ENCODE data around the gene DIS3L2. TPM values are rescaled to one million over a fixed set of nuclear protein-coding genes. Genes with fewer than 3 reads are reported as not detected.

DIS3L2 gene
- total and polyA plus RNA-seq, 2 of the 8 experiments (the other 6 are each of a cell fraction or from before 2014, with no cell fraction given): 11.5 to 21.6 TPM

GRCh38 chr2:232088771-232089170 lies 127.3 kb downstream of the DIS3L2 start:
- DNase-seq (ENCODE audit: low read depth in 1 of 2, low spot score in 2 of 2) (no peak), FAIRE-seq (no peak)
- H3K79me1 ChIP-seq (ENCODE audit: low read depth, low read length): no peaks in the 10 kb centered on the region
- WGBS, 2 experiments (ENCODE audit: extremely low coverage in 1 of 2, insufficient coverage in 1 of 2, insufficient read length in 1 of 2, insufficient replicate concordance in 2 of 2, low coverage in 1 of 2, low lambda C conversion rate in 2 of 2, missing lambda C conversion rate in 1 of 2): 86% methylated on average over 5 of the region's 5 CpGs; no CpG with 5 or more reads in 1 of the 2 experiments
- no peak overlapping the region for H4K91ac ChIP-seq (replicated peaks; ENCODE audit: insufficient read length, low read length)
- no peaks in the 10 kb centered on the region for H3K79me2 ChIP-seq (ENCODE audit: control insufficient read depth in 1 of 2, insufficient read depth in 2 of 2, low read length in 2 of 2)
- ChIA-PET CTCF (ENCODE audit: partially characterized antibody) (interaction anchor here (1.2 kb wide), 1 partner anchor 239 kb away, joined by 3 read pairs; no protein-coding TSS in a partner anchor), POLR2A (ENCODE audit: partially characterized antibody) (no interaction called here)
- H3K4me3 ChIP-seq (ENCODE audit: extremely low read depth in 1 of 4, insufficient read depth in 2 of 4, low read depth in 3 of 4, low read length in 4 of 4): no peak overlapping the region
- H3K4ac ChIP-seq (replicated peaks; ENCODE audit: insufficient read length, low read depth, low read length): no peak overlapping the region
- no peak overlapping the region for H3K56ac ChIP-seq (replicated peaks; ENCODE audit: insufficient read length, low read depth, low read length)
- H3K27ac ChIP-seq (ENCODE audit: low read depth, low read length): no peak overlapping the region
- no peak overlapping the region for H3K23ac ChIP-seq (ENCODE audit: insufficient read length)
- no peaks in the 10 kb centered on the region for H3K36me3 ChIP-seq (ENCODE audit: control insufficient read depth in 2 of 4, insufficient read depth in 4 of 4, low read length in 3 of 4)
- H4K8ac ChIP-seq (ENCODE audit: extremely low read depth, insufficient read depth, low read length): no peak overlapping the region
- H2AFZ ChIP-seq (ENCODE audit: low read length): no peak overlapping the region
- no peak overlapping the region for H4K5ac ChIP-seq (ENCODE audit: insufficient read length, low read depth, low read length)
- no peak overlapping the region for H3K4me2 ChIP-seq (ENCODE audit: insufficient read depth in 1 of 2, low read depth in 2 of 2, low read length in 2 of 2)
- TF ChIP-seq SIRT6 (IDR thresholded peaks at IDR 0.05; ENCODE audit: low read length) (no peak), CEBPB (IDR thresholded peaks at IDR 0.05; ENCODE audit: low read depth, low read length) (no peak), TAF1 (IDR thresholded peaks at IDR 0.05; ENCODE audit: low read depth, low read length) (no peak), BCL11A (IDR thresholded peaks at IDR 0.05; ENCODE audit: low read depth in 2 of 2, low read length in 2 of 2) (no peak)
- no peak overlapping the region for H2AK5ac ChIP-seq (ENCODE audit: low read depth, low read length)
- no peak overlapping the region for H3K18ac ChIP-seq (ENCODE audit: extremely low read depth, low read length)
- no peaks in the 10 kb centered on the region; a peak in 1 of 7 replicates for H3K27me3 ChIP-seq (replicated peaks in 1 of 4; ENCODE audit: control insufficient read depth in 3 of 4, extremely low read depth in 1 of 4, insufficient read depth in 3 of 4, low read length in 3 of 4)
- no peak overlapping the region; a peak in 1 of 7 replicates for H3K9ac ChIP-seq (replicated peaks in 1 of 4; ENCODE audit: extremely low read depth in 1 of 4, low read depth in 3 of 4, low read length in 3 of 4)
- no peaks in the 10 kb centered on the region for H3K4me1 ChIP-seq (replicated peaks in 1 of 4; ENCODE audit: control insufficient read depth in 3 of 4, insufficient read depth in 4 of 4, low read length in 3 of 4)
- no peaks in the 10 kb centered on the region for H4K20me1 ChIP-seq (replicated peaks in 1 of 2; ENCODE audit: control insufficient read depth in 1 of 2, insufficient read depth in 2 of 2, low read length in 2 of 2)
- no peak overlapping the region for H3K14ac ChIP-seq (ENCODE audit: insufficient read length)
- no peak overlapping the region for H2BK12ac ChIP-seq (ENCODE audit: low read depth, low read length)
- no peak overlapping the region for H2BK120ac ChIP-seq (replicated peaks; ENCODE audit: low read depth, low read length)
- H2BK20ac ChIP-seq (ENCODE audit: low read length): no peak overlapping the region
- H3K9me3 ChIP-seq (ENCODE audit: insufficient read depth in 2 of 2, low read depth in 1 of 2, low read length in 1 of 2): no peaks in the 10 kb centered on the region
- H2BK5ac ChIP-seq (ENCODE audit: low read depth, low read length): no peak overlapping the region
- H2BK15ac ChIP-seq (ENCODE audit: low read length): no peak overlapping the region
- H3K23me2 ChIP-seq (ENCODE audit: low read depth, low read length): no peaks in the 10 kb centered on the region

Data from H1 (cell line).